Neural progenitor cell (in vitro differentiated cells): ENCODE data around the gene AQR.

ENCODE experiments used
- CTCF ChIP-seq: fragments of 200-600 bp; sonication (generic); IDR thresholded peaks from 2 replicates; pipeline ENCODE4 v1.5.1; 2017; ENCODE audit warnings: antibody characterized with exemption, mild to moderate bottlenecking
- EZH2 ChIP-seq: fragments of 200-600 bp; sonication (generic); IDR thresholded peaks from 2 replicates; pipeline ENCODE4 v1.6.1; 2017; ENCODE audit warnings: antibody characterized with exemption, mild to moderate bottlenecking, moderate library complexity
- EZH2phosphoT487 ChIP-seq: fragments of 200-600 bp; sonication (generic); IDR thresholded peaks from 2 replicates; pipeline ENCODE4 v1.6.1; 2017; ENCODE audit warnings: antibody characterized with exemption

DNA sequence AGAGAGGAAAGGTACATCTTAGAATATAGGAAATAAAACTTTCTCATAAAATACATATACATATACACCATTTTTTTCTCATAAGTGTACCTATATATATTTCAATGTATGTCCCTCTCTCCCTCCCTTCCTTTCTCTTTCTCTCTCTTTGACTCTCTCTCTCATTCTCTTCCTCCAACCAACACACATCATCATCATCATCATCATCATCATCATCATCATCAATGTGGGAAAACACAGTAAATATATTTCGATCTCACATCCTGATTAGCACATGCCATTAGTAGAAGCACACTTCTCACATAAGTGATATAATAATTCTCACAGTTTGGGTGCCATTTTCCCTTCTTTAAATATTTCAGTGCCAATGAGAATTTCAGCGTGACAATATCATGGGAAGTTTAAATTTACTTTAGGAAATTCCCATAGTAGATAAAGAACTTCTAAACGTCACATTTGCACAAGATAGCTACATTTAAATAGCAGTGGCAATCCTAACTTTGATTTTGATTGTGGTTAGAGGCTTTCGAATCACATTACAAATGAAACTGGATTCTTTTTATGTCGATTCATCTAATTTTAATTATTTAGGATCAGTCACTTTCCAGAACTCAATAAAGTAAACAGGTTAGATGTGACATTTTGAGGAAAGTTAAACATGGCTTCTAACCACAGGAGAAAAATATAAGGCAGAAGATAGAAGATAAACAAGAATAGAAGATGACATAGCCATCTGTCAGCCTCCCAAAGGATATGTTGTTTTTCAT lies 141.2 kb downstream of the AQR start:
- TF ChIP-seq CTCF (no peak), EZH2 (no peak), EZH2phosphoT487 (no peak)
